HepG2 (cell line): ENCODE results near the gene DLG2. TPM values are rescaled to one million over a fixed set of nuclear protein-coding genes. Genes with fewer than 3 reads are reported as not detected.

Experiments used
- EHMT2 ChIP-seq: fragments of 200-600 bp; sonication (generic); IDR thresholded peaks from 2 replicates; pipeline ENCODE4 v1.7.0; 2017; ENCODE audit warnings: antibody characterized with exemption, low read depth, low read length, borderline replicate concordance
- JUN ChIP-seq: sonication (generic); formaldehyde crosslinking; IDR thresholded peaks from 2 replicates; pipeline ENCODE4 v1.4.0; 2020; ENCODE audit warnings: mild to moderate bottlenecking, missing genetic modification reagents
- NFE2L1 ChIP-seq: sonication (generic); formaldehyde crosslinking; IDR thresholded peaks from 2 replicates; pipeline ENCODE4 v1.4.0; 2020; ENCODE audit warnings: missing genetic modification reagents, mild to moderate bottlenecking, borderline replicate concordance
- ZNF207 ChIP-seq: fragments of 450-650 bp; IDR thresholded peaks from 2 replicates; pipeline ENCODE4 v1.6.1; 2016; ENCODE audit warnings: antibody characterized with exemption, borderline replicate concordance
- ZNF232 ChIP-seq: sonication (generic); formaldehyde crosslinking; IDR thresholded peaks from 2 replicates; pipeline ENCODE4 v1.4.0; 2020; ENCODE audit warnings: missing genetic modification reagents, borderline replicate concordance
- ZNF496 ChIP-seq: sonication (generic); formaldehyde crosslinking; IDR thresholded peaks from 2 replicates; pipeline ENCODE4 v1.8.1; 2023; ENCODE audit warnings: mild to moderate bottlenecking, moderate library complexity, missing genetic modification reagents; ENCODE audit not compliant: insufficient replicate concordance
- ZNF713 ChIP-seq: sonication (generic); formaldehyde crosslinking; IDR thresholded peaks from 2 replicates; pipeline ENCODE4 v1.4.0; 2020; ENCODE audit warnings: mild to moderate bottlenecking, missing genetic modification reagents
- ZNF772 ChIP-seq: sonication (generic); formaldehyde crosslinking; IDR thresholded peaks from 2 replicates; pipeline ENCODE4 v1.5.0; 2020; ENCODE audit warnings: mild to moderate bottlenecking, missing genetic modification reagents
- ZNF782 ChIP-seq: sonication (generic); formaldehyde crosslinking; IDR thresholded peaks from 2 replicates; pipeline ENCODE4 v1.4.0; 2020; ENCODE audit warnings: missing genetic modification reagents, mild to moderate bottlenecking, borderline replicate concordance
- polyA plus RNA-seq, 8 experiments: library from polyadenylated mRNA; depleted of rRNA in 3 of 8; stranded (reverse) in 7 of 8; unstranded in 1 of 8; fragments of >200 nt; fragmentation: Illumina TruSeq in 4 of 8; extraction: Trizol in 4 of 8; gene quantifications; 2 replicates each; pipeline versions ENCODE4 v1.2.1 to v1.2.3, GENCODE V29; 2011 to 2016; ENCODE audit warnings: low read depth in 4 of 8, missing spikeins in 1 of 8, mixed read lengths in 1 of 8; ENCODE audit not compliant: insufficient read depth in 1 of 8
- total RNA-seq, 5 experiments: library from RNA; depleted of rRNA; stranded (reverse); fragments of >200 nt; fragmentation: Illumina TruSeq; extraction: Trizol; gene quantifications; 2 replicates each; pipeline ENCODE4 v1.2.3, GENCODE V29; 2016; ENCODE audit warnings: low read depth in 1 of 5
- TF ChIP-seq, protein P1 (sequence below): sonication (generic); formaldehyde crosslinking; IDR thresholded peaks from 2 replicates; pipeline ENCODE4 v1.8.0; 2022; ENCODE audit warnings: missing genetic modification reagents, mild to moderate bottlenecking, moderate library complexity, borderline replicate concordance
- TF ChIP-seq, protein P2 (sequence below): sonication (generic); formaldehyde crosslinking; IDR thresholded peaks from 2 replicates; pipeline ENCODE4 v1.5.0; 2020; ENCODE audit warnings: mild to moderate bottlenecking, missing genetic modification reagents
- TF ChIP-seq, protein P3 (sequence below): sonication (generic); formaldehyde crosslinking; IDR thresholded peaks from 2 replicates; pipeline ENCODE4 v1.4.0; 2020; ENCODE audit warnings: mild to moderate bottlenecking, missing genetic modification reagents, borderline replicate concordance
- TF ChIP-seq, protein P4 (sequence below): sonication (generic); formaldehyde crosslinking; IDR thresholded peaks from 2 replicates; pipeline ENCODE4 v1.4.0; 2020; ENCODE audit warnings: mild to moderate bottlenecking, missing genetic modification reagents
- TF ChIP-seq, protein P5 (sequence below): sonication (generic); IDR thresholded peaks from 2 replicates; pipeline ENCODE4 v1.6.1; 2016; ENCODE audit warnings: low read depth, borderline replicate concordance

DLG2 gene
- total and polyA plus RNA-seq, 2 of the 13 experiments (the other 11 are each of a cell fraction or from before 2014, with no cell fraction given) = 0.46 to 1.0 TPM

DNA sequence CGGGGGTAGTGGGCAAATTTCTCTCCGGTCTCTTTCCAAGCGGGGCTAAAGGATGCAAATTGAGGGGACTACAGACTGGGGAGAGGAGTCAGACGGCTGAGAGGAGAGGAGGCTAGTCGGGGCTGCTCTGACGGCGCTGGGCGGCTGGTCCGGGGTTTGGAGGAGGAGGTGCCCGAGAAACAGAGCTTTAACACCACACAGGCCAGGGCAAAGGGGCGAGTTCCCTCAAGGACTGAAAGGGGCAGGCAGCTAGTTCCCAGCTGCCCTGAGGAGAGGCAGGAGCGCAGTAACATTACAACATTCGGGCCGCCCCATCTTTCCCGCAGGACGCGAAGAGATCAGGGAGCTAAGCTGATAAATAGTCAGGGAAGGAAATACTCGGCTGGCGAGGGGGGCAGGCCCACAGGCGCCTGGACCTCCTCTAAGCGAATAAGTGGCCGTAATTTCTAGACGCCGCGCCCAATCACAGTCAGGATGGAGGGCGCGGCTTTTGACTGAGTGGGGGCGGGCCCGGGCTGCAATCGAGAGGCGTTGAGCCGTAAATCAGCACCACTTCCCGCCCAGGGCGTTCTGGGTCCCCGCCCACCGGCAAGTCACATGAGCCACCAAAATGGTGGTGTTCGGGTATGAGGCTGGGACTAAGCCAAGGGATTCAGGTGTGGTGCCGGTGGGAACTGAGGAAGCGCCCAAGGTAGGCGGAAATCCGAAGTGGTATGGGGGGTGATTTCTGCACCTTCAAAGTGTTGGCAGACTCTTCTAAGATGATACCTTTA is 1.0 kb upstream of the DLG2 start, which contains the start of gene TMEM126B (continued):
- TF ChIP-seq JUN (CRISPR knock-in tag) (0 out of 2 replicates have a peak, but pooled peaks have one; percentile 7), NFE2L1 (CRISPR knock-in tag) (no peak), EHMT2 (no peak), ZNF207 (no peak), ZNF232 (CRISPR knock-in tag) (peak; percentile 60; the same call in 1 of the 2 replicates), ZNF713 (CRISPR knock-in tag) (no peak), ZNF772 (CRISPR knock-in tag) (no peak), ZNF782 (CRISPR knock-in tag) (peak; percentile 72; the same call in 1 of the 2 replicates), ZNF496 (no peak)
- TF ChIP-seq, protein P1, sequence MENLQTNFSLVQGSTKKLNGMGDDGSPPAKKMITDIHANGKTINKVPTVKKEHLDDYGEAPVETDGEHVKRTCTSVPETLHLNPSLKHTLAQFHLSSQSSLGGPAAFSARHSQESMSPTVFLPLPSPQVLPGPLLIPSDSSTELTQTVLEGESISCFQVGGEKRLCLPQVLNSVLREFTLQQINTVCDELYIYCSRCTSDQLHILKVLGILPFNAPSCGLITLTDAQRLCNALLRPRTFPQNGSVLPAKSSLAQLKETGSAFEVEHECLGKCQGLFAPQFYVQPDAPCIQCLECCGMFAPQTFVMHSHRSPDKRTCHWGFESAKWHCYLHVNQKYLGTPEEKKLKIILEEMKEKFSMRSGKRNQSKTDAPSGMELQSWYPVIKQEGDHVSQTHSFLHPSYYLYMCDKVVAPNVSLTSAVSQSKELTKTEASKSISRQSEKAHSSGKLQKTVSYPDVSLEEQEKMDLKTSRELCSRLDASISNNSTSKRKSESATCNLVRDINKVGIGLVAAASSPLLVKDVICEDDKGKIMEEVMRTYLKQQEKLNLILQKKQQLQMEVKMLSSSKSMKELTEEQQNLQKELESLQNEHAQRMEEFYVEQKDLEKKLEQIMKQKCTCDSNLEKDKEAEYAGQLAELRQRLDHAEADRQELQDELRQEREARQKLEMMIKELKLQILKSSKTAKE (CRISPR knock-in tag) = no peak
- TF ChIP-seq, protein P2, sequence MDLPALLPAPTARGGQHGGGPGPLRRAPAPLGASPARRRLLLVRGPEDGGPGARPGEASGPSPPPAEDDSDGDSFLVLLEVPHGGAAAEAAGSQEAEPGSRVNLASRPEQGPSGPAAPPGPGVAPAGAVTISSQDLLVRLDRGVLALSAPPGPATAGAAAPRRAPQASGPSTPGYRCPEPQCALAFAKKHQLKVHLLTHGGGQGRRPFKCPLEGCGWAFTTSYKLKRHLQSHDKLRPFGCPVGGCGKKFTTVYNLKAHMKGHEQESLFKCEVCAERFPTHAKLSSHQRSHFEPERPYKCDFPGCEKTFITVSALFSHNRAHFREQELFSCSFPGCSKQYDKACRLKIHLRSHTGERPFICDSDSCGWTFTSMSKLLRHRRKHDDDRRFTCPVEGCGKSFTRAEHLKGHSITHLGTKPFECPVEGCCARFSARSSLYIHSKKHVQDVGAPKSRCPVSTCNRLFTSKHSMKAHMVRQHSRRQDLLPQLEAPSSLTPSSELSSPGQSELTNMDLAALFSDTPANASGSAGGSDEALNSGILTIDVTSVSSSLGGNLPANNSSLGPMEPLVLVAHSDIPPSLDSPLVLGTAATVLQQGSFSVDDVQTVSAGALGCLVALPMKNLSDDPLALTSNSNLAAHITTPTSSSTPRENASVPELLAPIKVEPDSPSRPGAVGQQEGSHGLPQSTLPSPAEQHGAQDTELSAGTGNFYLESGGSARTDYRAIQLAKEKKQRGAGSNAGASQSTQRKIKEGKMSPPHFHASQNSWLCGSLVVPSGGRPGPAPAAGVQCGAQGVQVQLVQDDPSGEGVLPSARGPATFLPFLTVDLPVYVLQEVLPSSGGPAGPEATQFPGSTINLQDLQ = no peak
- TF ChIP-seq, protein P3, sequence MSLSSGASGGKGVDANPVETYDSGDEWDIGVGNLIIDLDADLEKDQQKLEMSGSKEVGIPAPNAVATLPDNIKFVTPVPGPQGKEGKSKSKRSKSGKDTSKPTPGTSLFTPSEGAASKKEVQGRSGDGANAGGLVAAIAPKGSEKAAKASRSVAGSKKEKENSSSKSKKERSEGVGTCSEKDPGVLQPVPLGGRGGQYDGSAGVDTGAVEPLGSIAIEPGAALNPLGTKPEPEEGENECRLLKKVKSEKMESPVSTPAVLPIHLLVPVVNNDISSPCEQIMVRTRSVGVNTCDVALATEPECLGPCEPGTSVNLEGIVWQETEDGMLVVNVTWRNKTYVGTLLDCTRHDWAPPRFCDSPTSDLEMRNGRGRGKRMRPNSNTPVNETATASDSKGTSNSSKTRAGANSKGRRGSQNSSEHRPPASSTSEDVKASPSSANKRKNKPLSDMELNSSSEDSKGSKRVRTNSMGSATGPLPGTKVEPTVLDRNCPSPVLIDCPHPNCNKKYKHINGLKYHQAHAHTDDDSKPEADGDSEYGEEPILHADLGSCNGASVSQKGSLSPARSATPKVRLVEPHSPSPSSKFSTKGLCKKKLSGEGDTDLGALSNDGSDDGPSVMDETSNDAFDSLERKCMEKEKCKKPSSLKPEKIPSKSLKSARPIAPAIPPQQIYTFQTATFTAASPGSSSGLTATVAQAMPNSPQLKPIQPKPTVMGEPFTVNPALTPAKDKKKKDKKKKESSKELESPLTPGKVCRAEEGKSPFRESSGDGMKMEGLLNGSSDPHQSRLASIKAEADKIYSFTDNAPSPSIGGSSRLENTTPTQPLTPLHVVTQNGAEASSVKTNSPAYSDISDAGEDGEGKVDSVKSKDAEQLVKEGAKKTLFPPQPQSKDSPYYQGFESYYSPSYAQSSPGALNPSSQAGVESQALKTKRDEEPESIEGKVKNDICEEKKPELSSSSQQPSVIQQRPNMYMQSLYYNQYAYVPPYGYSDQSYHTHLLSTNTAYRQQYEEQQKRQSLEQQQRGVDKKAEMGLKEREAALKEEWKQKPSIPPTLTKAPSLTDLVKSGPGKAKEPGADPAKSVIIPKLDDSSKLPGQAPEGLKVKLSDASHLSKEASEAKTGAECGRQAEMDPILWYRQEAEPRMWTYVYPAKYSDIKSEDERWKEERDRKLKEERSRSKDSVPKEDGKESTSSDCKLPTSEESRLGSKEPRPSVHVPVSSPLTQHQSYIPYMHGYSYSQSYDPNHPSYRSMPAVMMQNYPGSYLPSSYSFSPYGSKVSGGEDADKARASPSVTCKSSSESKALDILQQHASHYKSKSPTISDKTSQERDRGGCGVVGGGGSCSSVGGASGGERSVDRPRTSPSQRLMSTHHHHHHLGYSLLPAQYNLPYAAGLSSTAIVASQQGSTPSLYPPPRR (CRISPR knock-in tag) = peak; percentile 51; the same call in 1 of the 2 replicates
- TF ChIP-seq, protein P4, sequence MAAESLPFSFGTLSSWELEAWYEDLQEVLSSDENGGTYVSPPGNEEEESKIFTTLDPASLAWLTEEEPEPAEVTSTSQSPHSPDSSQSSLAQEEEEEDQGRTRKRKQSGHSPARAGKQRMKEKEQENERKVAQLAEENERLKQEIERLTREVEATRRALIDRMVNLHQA = no peak
- TF ChIP-seq, protein P5, sequence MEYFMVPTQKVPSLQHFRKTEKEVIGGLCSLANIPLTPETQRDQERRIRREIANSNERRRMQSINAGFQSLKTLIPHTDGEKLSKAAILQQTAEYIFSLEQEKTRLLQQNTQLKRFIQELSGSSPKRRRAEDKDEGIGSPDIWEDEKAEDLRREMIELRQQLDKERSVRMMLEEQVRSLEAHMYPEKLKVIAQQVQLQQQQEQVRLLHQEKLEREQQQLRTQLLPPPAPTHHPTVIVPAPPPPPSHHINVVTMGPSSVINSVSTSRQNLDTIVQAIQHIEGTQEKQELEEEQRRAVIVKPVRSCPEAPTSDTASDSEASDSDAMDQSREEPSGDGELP = peak; percentile 51; the same call in 1 of the 2 replicates
